Ishikawa (cell line): ENCODE data around the gene MYH9.

ENCODE experiments used
- CEBPB ChIP-seq: IDR thresholded peaks from 2 replicates; pipeline ENCODE4 v1.6.1; 2012
- CREB1 ChIP-seq: IDR thresholded peaks from 2 replicates; pipeline ENCODE4 v1.6.1; 2012; ENCODE audit warnings: low read depth
- EGR1 ChIP-seq: IDR thresholded peaks from 2 replicates; pipeline ENCODE4 v1.6.1; 2012
- EP300 ChIP-seq: IDR thresholded peaks from 2 replicates; pipeline ENCODE4 v1.6.1; 2012; ENCODE audit warnings: borderline replicate concordance
- FOXM1 ChIP-seq: IDR thresholded peaks from 2 replicates; pipeline ENCODE4 v1.6.1; 2012; ENCODE audit warnings: low read depth, borderline replicate concordance
- NFIC ChIP-seq: IDR thresholded peaks from 2 replicates; pipeline ENCODE4 v1.6.1; 2012
- RAD21 ChIP-seq: IDR thresholded peaks from 2 replicates; pipeline ENCODE4 v1.6.1; 2012; ENCODE audit warnings: low read depth
- REST ChIP-seq: IDR thresholded peaks from 2 replicates; pipeline ENCODE4 v1.6.1; 2012; ENCODE audit warnings: low read depth, mild to moderate bottlenecking
- TAF1 ChIP-seq: IDR thresholded peaks from 2 replicates; pipeline ENCODE4 v1.6.1; 2012; ENCODE audit warnings: low read depth, mild to moderate bottlenecking
- TCF12 ChIP-seq: IDR thresholded peaks from 2 replicates; pipeline ENCODE4 v1.6.1; 2012; ENCODE audit warnings: low read depth
- TEAD4 ChIP-seq: IDR thresholded peaks from 2 replicates; pipeline ENCODE4 v1.6.1; 2012
- USF1 ChIP-seq: IDR thresholded peaks from 2 replicates; pipeline ENCODE4 v1.6.1; 2012
- YY1 ChIP-seq: IDR thresholded peaks from 2 replicates; pipeline ENCODE4 v1.6.1; 2012; ENCODE audit warnings: low read depth
- ZBTB7A ChIP-seq: IDR thresholded peaks from 2 replicates; pipeline ENCODE4 v1.6.1; 2012; ENCODE audit warnings: low read depth
- TF ChIP-seq, protein P1 (sequence below): IDR thresholded peaks from 2 replicates; pipeline ENCODE4 v1.6.1; 2012

The MYH9 gene

DNA sequence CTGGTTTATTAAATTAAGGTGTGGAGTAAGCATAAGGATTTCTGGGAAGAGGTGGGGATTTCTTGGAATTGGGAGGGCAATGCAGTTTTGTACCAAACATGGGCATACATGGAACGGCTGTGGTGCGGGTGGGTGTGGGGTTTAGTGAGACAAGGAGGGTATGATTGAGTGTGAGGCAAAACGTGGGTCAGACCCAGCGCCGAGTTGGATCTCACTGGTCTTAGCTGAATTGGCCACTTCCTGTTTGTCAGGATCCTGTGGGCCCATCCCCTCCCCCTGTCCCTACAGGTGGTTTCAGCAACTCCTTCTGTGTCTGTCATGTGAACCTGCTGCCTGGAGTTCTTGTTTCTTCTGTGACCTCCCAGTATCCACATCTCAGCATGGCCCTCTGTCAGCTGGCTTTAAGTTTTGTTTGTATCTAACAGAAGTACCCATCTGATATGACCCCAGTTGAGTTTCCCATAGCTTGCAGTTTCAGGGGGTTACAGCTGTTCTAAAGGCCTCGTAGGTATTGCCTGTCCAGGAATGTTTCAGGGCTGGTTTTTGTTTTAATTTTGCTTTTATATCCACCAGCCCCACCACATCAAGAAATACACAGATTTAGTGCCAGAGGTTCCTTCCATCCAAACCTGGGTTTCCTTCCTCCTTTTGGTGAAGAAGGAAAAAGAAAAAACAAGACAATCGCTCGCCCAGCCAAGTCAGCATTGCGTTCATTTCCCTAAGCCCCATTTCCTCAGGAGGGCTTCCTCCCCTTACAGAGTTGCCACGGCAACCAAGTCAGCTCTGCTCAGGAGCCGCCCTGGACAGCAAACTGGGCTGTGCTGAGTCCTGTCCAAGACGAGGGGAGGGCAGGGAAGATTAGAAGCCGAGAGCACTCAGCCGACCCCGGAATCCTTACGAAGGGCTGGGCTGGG, 128.8 kb downstream of the MYH9 start:
- TF ChIP-seq REST (no peak), FOXM1 (no peak), ZBTB7A (no peak), YY1 (no peak), EP300 (no peak), TEAD4 (no peak), EGR1 (no peak), RAD21 (no peak), CEBPB (no peak), USF1 (no peak), TCF12 (no peak), NFIC (no peak), TAF1 (no peak), CREB1 (no peak)
- TF ChIP-seq, protein P1, sequence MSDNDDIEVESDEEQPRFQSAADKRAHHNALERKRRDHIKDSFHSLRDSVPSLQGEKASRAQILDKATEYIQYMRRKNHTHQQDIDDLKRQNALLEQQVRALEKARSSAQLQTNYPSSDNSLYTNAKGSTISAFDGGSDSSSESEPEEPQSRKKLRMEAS, result no peak

DNA sequence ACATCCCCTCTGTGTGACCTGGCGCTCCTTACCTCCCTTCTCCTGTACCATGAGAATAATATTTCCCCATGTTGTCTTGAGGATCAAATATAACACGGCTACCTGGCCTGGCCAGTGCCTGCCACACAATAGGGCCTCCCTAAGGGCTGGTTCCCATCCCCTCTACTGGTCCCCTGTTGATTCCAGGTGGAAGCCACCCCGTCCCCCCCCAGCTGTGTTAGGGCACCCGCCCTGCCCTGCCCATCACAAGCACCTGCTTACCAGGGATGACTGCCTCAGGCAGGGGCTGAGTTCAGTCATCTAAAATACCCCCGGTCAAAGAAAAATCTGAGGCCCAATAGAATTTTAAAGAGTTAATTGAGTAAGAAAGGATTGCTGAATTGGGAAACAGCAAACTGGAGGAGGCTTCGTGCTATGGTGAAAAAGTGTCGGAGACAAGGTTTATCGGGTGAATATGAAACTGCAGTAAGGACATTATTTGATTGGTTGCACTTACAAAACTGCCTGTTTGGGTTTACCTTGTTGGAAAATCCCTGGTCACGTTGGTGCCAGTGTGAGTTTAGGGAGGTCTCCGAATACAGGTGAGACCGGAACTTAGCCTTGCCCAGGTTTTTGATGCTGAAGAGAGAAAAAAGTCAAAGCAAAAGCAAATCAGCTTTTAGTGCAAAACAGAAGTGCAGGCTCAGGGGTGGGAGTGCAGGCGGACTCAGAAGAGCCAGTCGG, 129.7 kb downstream of the MYH9 start:
- TF ChIP-seq TEAD4, result no peak
- TF ChIP-seq NFIC, result no peak
- TF ChIP-seq TCF12, result no peak
- no peak for TF ChIP-seq EP300
- TF ChIP-seq YY1, result no peak
- no peak for TF ChIP-seq REST
- no peak for TF ChIP-seq FOXM1
- TF ChIP-seq RAD21, result no peak
- TF ChIP-seq EGR1, result no peak
- TF ChIP-seq, protein P1, result no peak
- no peak for TF ChIP-seq ZBTB7A
- no peak for TF ChIP-seq USF1
- TF ChIP-seq CREB1, result no peak

DNA sequence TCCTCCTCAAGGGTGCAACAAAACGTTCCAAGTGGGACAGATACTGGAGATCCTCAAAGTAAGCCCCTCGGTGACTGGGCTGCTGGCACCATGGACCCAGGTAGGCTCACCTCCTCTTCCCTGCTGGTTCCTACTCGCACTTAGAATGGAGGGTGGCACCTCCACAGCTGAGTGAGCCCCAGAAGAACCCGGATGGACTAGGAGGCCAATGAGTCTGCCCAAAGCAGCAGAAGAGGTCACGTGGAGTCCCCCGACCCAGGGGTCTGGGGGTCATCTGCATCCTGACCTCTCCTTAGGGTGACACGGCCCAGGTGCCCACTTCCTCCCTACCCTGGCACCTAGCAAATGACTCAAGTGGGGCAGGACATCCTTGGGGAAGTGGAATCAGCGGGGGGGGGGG, 130.5 kb downstream of the MYH9 start:
- no peak for TF ChIP-seq ZBTB7A
- no peak for TF ChIP-seq EP300
- no peak for TF ChIP-seq TCF12
- TF ChIP-seq NFIC, result no peak
- TF ChIP-seq YY1, result no peak
- TF ChIP-seq TEAD4, result no peak
- TF ChIP-seq EGR1, result no peak
- TF ChIP-seq, protein P1, result no peak
- no peak for TF ChIP-seq RAD21
- no peak for TF ChIP-seq CREB1
- no peak for TF ChIP-seq CEBPB
- TF ChIP-seq FOXM1, result no peak
- no peak for TF ChIP-seq REST
- no peak for TF ChIP-seq USF1
- TF ChIP-seq TAF1, result no peak
